ENCODE data around the gene SLC12A4. TPM values are rescaled to one million over a fixed set of nuclear protein-coding genes. Genes with fewer than 3 reads are reported as not detected.
A peak's percentile ranks its signal among the peaks of the same experiment; 100 is the strongest.
"Not testable (repeated sequence)": the region's sequence is repeated elsewhere in the genome, so short reads cannot be mapped to it uniquely, and the experiment has no call there.

Gene SLC12A4
- total RNA-seq, 8 experiments from 2014 or later = 5.0 to 54.9 (median 21.4) TPM

DNA sequence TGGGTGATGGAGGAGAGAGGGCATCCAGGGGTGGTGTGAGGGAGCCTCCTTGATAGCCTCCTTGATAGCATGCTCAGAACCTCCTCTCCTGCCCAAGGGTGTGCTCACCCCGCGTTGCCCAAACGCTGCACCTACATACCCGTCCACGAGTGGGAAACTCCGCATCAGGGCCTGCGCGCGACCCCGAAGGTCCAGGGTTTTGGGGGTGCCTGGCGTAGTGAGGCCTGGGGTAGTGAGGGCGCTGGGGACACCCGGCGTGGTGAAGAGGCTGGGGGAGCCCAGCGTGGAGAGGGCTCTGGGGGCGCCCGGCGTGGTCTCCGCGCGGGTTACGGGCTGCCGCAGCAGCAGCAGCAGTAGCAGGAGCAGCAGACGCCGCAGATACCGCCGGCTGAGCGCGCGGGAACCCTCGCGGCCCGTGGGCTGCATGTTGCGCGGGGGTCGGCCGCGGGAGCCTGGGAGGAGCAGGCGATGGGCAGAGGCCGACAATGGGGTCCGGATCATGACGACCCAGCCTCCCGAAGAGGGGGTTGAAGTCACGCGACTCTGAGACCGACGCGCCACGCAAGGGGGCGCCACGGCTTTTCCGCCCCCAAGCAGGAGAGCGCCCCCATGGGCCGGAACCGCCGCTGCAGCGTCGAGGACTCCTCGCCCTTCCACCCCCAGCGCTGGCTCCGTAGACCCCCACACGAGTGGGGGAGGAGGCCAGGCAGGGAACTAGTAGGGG, 11.7 kb upstream of the SLC12A4 start, which contains the start of gene DPEP3:
TSS of gene DPEP3 (minus strand) at position 545 of the 724 bp plus-strand sequence. CDS start at position 426, 119 bp downstream.
- in situ Hi-C loops (cut with MboI; ENCODE audit: low pct_unique_long_range_greater_than_20kb in 2 of 9, low sequenced_read_pairs in 9 of 9, unreplicated experiment in 9 of 9) = no loop called here
- WGBS, 10 experiments = 88 to 100% (median 90%) methylated on average over 1 to 22 of the region's 62 CpGs; no CpG with 5 or more reads in 7 of the 10 experiments
- H3K4me3 ChIP-seq = no peak within 1 kb of the TSS
- H3K4me1 ChIP-seq (replicated peaks in 1 of 2) = peaks cover 5 to 7% of the 10 kb centered on the region in 2 donors
- no peak within 1 kb of the TSS for H3K27ac ChIP-seq
- ATAC-seq (replicated peaks in 6 of 8) = no peak

DNA sequence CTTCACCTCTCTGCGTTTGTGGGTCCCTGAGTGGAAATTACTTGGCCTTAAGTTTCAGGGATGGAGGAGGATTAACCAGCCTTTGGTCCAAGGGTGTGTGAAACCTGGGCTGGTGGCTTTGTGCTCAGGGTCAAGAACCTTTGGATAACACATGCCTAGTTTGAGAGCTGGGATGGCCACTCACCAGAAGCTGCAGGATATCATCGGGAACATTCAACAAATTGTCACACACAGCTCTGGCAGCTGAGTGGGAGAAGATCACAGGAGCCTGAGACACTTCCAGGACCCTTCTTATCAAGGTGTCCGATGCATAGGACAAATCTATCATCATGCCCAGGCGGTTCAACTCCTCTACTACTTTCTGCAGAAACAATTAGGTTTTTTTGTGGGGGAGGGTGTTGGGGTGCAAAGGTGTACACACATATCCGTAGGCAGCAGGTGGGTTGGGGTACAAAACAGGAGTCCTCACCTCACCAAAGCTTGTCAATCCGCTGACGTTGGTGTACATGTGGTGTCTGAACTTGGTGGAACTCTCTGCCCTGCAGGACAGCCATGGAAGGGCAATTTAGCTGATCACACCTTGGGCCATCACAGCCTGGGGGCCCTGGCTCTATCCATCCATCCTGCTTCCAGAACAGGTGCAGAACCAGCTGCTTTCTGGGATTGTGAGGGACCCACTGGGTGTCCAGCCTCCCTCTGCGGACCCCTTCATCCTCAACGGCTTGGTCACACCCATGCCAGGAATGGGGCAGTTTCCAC, 9.2 kb upstream of the SLC12A4 start:
- Histone ChIP-seq H3K4me3 (no peak overlapping the region), H3K4me1 (replicated peaks in 1 of 2) (no peaks in the 10 kb centered on the region), H3K27ac (no peak overlapping the region)
- ATAC-seq (replicated peaks in 6 of 8) = no peak
- in situ Hi-C loops (cut with MboI; ENCODE audit: low pct_unique_long_range_greater_than_20kb in 2 of 9, low sequenced_read_pairs in 9 of 9, unreplicated experiment in 9 of 9) = no loop called here
- WGBS, 10 experiments = 40 to 94% (median 76%) methylated on average over 1 to 8 of the region's 9 CpGs; no CpG with 5 or more reads in 5 of the 10 experiments

DNA sequence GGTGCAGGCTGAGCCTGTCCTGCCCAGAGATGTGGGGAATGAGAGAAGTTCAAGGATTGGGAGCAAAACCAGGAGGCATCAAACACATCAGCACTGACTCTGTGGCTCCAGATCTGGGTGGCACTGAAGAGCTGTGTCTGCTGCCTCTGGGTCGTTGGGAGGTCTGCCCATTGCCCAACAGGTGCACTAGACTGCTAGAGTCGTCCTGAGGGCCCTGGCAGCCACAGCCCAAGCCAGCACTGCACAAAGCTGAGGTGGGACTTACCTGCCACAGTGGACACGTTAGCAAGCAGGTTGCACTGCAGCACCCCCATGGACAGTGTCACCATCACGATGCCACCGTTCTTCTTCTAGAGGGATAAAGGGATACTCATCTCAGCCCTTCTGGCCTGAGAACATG, 8.6 kb upstream of the SLC12A4 start:
- 44% methylated on average over 5 of the region's 5 CpGs; no CpG with 5 or more reads in 9 of the 10 experiments for WGBS, 10 experiments
- H3K4me1 ChIP-seq (replicated peaks in 1 of 2) = no peaks in the 10 kb centered on the region
- in situ Hi-C loops (cut with MboI; ENCODE audit: low pct_unique_long_range_greater_than_20kb in 2 of 9, low sequenced_read_pairs in 9 of 9, unreplicated experiment in 9 of 9) = no loop called here
- no peak overlapping the region for H3K4me3 ChIP-seq
- no peak for ATAC-seq (replicated peaks in 6 of 8)
- no peak overlapping the region for H3K27ac ChIP-seq

DNA sequence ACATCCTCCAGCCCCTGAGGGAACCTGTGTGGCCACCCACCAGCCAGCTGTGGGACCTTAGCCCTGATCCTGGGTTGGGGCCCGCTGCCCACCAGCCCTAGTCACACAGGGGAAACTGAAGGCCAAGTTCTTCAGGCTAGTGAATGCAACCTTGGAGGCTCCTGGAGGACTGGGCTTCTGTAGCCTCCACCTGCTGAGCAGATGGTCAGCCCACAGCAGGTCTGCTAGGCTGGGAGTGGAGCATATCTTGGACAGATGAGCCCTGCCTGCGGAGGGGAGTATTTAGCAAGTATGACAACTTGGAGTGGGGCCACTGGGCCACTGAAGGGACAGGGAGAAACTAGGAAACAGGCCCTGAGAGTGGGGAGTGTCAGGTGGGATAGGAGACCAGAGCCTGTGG, 7.8 kb upstream of the SLC12A4 start:
- no peak overlapping the region for H3K27ac ChIP-seq
- H3K4me1 ChIP-seq (replicated peaks in 1 of 2) = no peaks in the 10 kb centered on the region
- ATAC-seq (replicated peaks in 6 of 8) = peak in 2 of 8 experiments; percentile 47 to 56
- no peak overlapping the region for H3K4me3 ChIP-seq
- WGBS, 10 experiments = 50% methylated on average over 1 of the region's 2 CpGs; no CpG with 5 or more reads in 9 of the 10 experiments
- in situ Hi-C loops (cut with MboI; ENCODE audit: low pct_unique_long_range_greater_than_20kb in 2 of 9, low sequenced_read_pairs in 9 of 9, unreplicated experiment in 9 of 9) = no loop called here

DNA sequence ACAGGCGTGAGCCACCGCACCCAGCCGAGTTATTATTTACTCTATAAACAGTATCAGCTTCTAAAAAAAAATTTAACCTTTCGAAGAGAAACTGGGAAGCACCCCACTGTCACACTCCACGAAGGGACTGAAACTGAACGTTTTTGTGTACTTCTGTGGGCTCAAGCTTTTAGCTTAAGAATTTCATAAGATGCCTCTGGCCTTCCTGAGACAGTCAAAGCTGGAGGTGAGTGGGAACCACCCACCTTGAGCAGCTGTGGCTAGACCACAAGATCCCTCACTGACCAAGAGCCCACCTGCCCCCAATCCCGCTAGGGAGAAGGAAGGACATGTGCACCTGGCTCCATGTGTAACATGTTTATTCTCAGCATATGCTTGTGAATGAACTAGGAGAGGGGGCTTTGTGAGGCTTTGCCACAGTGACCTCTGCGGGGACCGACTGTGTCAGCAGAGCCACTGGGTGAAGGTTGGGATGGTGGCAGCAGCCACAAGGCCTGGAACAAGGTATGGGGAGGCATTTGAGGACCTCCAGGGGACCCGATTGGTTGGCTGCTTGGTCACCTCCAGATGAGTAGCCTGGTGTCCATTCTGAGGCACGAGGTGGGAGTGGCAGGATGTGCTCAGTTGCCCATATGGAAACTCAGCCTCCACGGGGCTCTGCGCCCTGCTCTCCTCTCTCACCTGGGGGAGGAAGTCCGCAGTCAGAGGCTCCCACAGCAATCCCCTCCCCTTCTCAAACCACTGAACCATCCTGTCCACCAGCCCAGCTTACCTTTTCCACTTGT, 7.1 kb upstream of the SLC12A4 start:
- no peak overlapping the region for H3K27ac ChIP-seq
- no peak for ATAC-seq (replicated peaks in 6 of 8)
- WGBS, 10 experiments = 0 to 80% (median 65%) methylated on average over 1 to 12 of the region's 14 CpGs; no CpG with 5 or more reads in 3 of the 10 experiments
- in situ Hi-C loops (cut with MboI; ENCODE audit: low pct_unique_long_range_greater_than_20kb in 2 of 9, low sequenced_read_pairs in 9 of 9, unreplicated experiment in 9 of 9) = no loop called here
- no peaks in the 10 kb centered on the region for H3K4me1 ChIP-seq (replicated peaks in 1 of 2)
- H3K4me3 ChIP-seq = no peak overlapping the region

DNA sequence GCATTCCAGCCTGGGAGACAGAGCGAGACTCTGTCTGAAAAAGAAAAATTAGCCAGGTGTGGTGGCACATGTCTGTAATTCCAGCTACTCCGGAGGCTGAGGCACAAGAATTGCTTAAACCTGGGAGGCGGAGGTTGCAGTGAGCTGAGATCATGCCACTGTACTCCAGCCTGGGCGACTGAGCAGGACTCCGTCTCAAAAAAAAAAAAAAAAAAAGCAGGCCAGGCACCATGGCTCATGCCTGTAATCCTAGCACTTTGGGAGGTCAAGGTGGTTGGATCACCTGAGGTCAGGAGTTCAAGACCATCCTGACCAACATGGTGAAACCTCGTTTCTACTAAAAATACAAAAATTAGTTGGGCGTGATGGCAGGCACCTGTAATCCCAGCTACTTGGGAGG, 3.8 kb upstream of the SLC12A4 start:
- in situ Hi-C loops (cut with MboI; ENCODE audit: low pct_unique_long_range_greater_than_20kb in 2 of 9, low sequenced_read_pairs in 9 of 9, unreplicated experiment in 9 of 9); ATAC-seq (replicated peaks in 6 of 8); H3K27ac ChIP-seq; H3K4me3 ChIP-seq; H3K4me1 ChIP-seq (replicated peaks in 1 of 2): not testable (repeated sequence)
- WGBS, 10 experiments = 60 to 100% (median 81%) methylated on average over 1 to 3 of the region's 7 CpGs; no CpG with 5 or more reads in 1 of the 10 experiments

DNA sequence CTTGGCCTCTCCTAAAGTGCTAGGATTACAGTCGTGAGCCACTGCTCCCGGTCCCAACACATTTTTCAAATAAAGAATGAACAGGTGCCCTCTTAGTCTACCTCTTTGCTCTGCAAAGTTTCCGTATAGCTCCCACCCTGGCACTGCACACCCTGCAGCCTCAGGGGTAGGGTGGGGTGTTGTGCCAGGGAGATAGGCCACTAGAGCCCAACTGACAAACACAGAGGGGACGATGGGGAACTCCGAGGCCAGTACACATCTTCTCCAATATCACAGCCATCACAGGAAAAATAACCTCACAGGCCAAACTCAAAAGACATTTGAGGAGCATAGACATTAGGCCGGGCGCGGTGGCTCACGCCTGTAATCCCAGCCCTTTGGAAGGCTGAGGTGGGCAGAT, 2.7 kb upstream of the SLC12A4 start:
- ATAC-seq (replicated peaks in 6 of 8) = no peak
- 80 to 100% (median 89%) methylated on average over 2 to 7 of the region's 9 CpGs; no CpG with 5 or more reads in 2 of the 10 experiments for WGBS, 10 experiments
- no peak overlapping the region for H3K27ac ChIP-seq
- peaks cover 0 to 5% of the 10 kb centered on the region in 2 donors for H3K4me1 ChIP-seq (replicated peaks in 1 of 2)
- in situ Hi-C loops (cut with MboI; ENCODE audit: low pct_unique_long_range_greater_than_20kb in 2 of 9, low sequenced_read_pairs in 9 of 9, unreplicated experiment in 9 of 9) = no loop called here
- H3K4me3 ChIP-seq = no peak overlapping the region

DNA sequence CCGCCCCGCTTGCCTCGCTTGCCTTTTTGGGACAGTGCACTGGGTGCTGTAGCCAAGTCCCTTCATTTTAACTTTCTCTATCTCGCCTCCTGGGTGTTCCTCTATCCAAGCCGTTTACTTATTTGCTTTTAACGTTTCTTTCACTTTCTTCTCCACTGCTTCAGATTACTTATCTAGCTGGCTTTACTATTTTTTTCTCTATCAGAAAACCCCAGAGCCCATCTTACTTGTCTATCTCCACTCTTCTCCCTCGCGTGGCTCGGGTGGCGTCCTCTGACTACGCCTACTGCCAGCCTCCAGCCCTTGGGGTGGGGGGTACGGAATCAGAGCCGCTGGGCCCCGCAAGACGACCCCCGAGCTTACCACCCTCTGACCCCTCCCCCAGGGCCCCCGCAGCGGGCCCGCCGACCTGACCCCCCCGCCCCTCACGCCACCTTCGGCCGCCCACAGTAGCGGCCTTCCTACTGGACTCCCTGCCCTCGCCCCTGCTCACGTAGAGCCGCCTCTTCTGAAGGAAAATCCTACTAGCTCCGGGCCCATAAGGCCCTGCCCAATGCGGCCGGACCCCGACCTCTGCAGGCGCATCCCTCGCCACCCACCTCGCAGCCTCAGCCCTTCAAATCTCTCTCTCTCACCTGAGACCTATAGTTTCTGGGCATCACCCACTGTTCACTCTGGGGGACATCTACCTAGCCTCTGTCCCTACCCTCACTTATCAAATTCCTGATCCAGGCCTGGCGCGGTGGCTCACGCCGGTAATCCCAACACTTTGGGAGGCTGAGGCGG, 1.0 kb upstream of the SLC12A4 start:
- ATAC-seq (replicated peaks in 6 of 8) = no peak
- Histone ChIP-seq H3K4me3 (peak overlapping the region in 2 of 5 donors; percentile 42 to 61), H3K4me1 (replicated peaks in 1 of 2) (peaks cover 0 to 5% of the 10 kb centered on the region in 2 donors), H3K27ac (no peak overlapping the region)
- WGBS, 10 experiments = 0 to 80% (median 80%) methylated on average over 1 to 7 of the region's 40 CpGs; no CpG with 5 or more reads in 3 of the 10 experiments
- in situ Hi-C loops (cut with MboI; ENCODE audit: low pct_unique_long_range_greater_than_20kb in 2 of 9, low sequenced_read_pairs in 9 of 9, unreplicated experiment in 9 of 9) = no loop called here

DNA sequence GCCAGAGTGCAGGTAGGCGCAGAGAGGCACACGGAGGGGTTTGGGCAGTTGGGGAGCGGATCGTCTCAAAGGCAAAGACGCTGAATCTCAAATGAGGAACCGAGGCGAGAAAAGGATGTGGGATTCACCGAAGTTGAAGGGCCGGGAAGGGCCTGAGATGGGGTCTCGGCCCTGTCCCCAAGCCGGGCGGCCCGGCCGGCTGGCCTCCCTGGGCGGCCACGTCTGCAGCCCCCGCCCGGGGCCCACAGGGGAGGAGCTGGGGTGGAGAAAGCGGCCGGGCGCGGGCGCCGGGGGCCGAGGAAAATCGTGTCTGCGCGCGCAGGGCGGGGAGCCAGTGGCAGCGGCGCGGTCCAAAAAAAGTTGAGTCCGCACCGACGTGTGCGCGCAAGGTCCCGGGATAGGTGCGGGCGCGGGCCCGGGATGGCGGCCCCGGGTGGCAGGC, 458 bp downstream of the SLC12A4 start:
- Histone ChIP-seq H3K4me1 (replicated peaks in 1 of 2) (peaks cover 0 to 5% of the 10 kb centered on the region in 2 donors), H3K4me3 (peak overlapping the region; percentile 29 to 61 (median 42)), H3K27ac (peak overlapping the region in 1 of 2 donors; percentile 35)
- 0 to 27% (median 0%) methylated on average over 1 to 6 of the region's 45 CpGs; no CpG with 5 or more reads in 6 of the 10 experiments for WGBS, 10 experiments
- in situ Hi-C loops (cut with MboI; ENCODE audit: low pct_unique_long_range_greater_than_20kb in 2 of 9, low sequenced_read_pairs in 9 of 9, unreplicated experiment in 9 of 9) = no loop called here
- peak; percentile 16 to 61 (median 50) for ATAC-seq (replicated peaks in 6 of 8)

DNA sequence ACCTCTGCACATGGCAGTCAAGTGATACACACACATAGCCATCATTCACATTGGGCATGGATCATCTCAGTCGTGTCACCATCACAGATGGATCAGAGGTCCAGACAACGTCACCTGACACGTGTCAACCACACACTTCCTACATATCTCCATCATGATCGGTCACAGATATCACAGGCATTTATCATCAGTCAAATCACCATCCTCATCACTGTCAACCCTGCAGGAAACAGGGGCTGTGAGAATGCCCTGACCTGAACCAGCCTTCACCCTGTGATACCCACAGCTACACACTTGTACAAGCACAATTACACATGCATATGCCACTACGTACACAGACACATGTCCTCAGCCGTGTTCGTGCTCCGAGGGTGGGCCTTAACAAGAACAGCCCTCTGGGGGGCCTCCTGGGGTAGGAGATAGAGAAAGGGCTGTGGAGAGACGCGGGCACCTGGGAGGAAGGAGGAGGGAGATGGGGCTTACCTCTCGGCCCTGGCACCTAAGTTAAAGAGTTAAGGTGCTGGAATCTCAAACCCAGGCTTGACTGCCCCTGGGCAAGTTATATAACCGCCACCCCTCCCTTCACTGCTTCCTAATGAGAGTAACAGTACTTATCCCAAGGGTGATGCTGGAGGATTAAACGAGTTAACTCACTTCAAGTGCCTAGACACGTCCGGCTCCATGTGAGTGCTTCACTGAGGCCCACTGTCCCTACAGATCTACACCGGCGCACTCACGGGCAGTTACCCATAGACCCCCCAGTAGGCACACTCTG, 1.1 kb downstream of the SLC12A4 start:
- peak; percentile 1 to 28 (median 14) for ATAC-seq (replicated peaks in 6 of 8)
- 0 to 58% (median 6%) methylated on average over 1 to 11 of the region's 18 CpGs; no CpG with 5 or more reads in 3 of the 10 experiments for WGBS, 10 experiments
- Histone ChIP-seq H3K4me3 (peak overlapping the region; percentile 29 to 61 (median 42)), H3K4me1 (replicated peaks in 1 of 2) (peaks cover 0 to 5% of the 10 kb centered on the region in 2 donors), H3K27ac (peak overlapping the region in 1 of 2 donors; percentile 35)
- in situ Hi-C loops (cut with MboI; ENCODE audit: low pct_unique_long_range_greater_than_20kb in 2 of 9, low sequenced_read_pairs in 9 of 9, unreplicated experiment in 9 of 9) = no loop called here

DNA sequence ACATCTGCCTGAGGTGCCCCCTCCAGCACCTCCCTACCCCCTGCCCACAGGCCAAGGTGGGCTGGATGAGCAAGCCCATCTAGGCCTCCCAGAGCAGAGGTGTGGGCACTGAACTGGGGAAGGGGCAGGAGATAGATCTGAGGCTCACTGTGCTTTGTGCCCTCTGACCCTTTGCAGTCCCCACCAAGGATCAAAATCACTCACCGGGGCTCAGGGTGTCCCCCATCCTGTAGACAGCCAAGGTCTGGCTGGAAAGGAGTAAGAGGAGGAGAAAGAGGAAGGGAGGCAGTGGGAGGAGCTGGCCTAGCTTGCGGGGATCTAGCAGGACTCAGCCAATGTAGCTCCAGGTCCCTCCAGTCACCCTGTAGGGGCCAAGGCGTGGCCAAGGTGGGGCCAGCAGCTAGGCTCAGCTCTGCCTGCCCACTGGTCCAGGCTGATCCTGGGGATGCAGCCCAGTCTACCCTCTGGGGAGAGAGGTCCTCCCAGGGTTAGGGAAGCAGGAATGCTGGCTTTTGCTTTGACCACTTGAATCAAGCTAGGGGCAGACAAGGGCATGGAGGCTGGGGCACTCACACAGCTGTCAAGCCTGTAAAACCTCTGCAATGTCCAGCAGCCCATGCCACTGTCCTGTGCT, 1.8 kb downstream of the SLC12A4 start:
- WGBS, 10 experiments = 90% methylated on average over 2 of the region's 3 CpGs; no CpG with 5 or more reads in 9 of the 10 experiments
- in situ Hi-C loops (cut with MboI; ENCODE audit: low pct_unique_long_range_greater_than_20kb in 2 of 9, low sequenced_read_pairs in 9 of 9, unreplicated experiment in 9 of 9) = no loop called here
- Histone ChIP-seq H3K4me1 (replicated peaks in 1 of 2) (peaks cover 0 to 5% of the 10 kb centered on the region in 2 donors), H3K4me3 (no peak overlapping the region), H3K27ac (no peak overlapping the region)
- ATAC-seq (replicated peaks in 6 of 8) = peak in 3 of 8 experiments; percentile 20 to 48 (median 21)
